IPS-20b (cell line): Measurements from ENCODE around the gene SLC43A2.

Source experiments
- H3K27ac ChIP-seq: one replicate; pipeline ENCODE4 v1.5.1; 2013; ENCODE audit warnings: low read length
- H3K27me3 ChIP-seq: 2 replicates; pipeline ENCODE4 v1.6.1; 2013; ENCODE audit warnings: mild to moderate bottlenecking, low read length, inconsistent platforms; ENCODE audit not compliant: insufficient read depth
- H3K36me3 ChIP-seq: 2 replicates; pipeline ENCODE4 v1.6.1; 2013; ENCODE audit warnings: low read depth, mild to moderate bottlenecking, inconsistent platforms, low read length, moderate library complexity; ENCODE audit not compliant: insufficient read depth
- H3K4me1 ChIP-seq: 2 replicates; pipeline ENCODE4 v1.6.1; 2013; ENCODE audit warnings: mild to moderate bottlenecking, control low read depth, inconsistent platforms, low read length, moderate library complexity; ENCODE audit not compliant: insufficient read depth
- H3K4me3 ChIP-seq: 2 replicates; pipeline ENCODE4 v1.5.1; 2013; ENCODE audit warnings: mild to moderate bottlenecking, low read length, inconsistent platforms
- H3K9ac ChIP-seq: 2 replicates; pipeline ENCODE4 v1.6.1; 2013; ENCODE audit warnings: low read depth, mild to moderate bottlenecking, inconsistent platforms, low read length, moderate library complexity
- H3K9me3 ChIP-seq: 2 replicates; pipeline ENCODE4 v1.6.1; 2013; ENCODE audit warnings: mild to moderate bottlenecking, low read depth, low read length, inconsistent platforms; ENCODE audit not compliant: insufficient read depth

The SLC43A2 gene

DNA sequence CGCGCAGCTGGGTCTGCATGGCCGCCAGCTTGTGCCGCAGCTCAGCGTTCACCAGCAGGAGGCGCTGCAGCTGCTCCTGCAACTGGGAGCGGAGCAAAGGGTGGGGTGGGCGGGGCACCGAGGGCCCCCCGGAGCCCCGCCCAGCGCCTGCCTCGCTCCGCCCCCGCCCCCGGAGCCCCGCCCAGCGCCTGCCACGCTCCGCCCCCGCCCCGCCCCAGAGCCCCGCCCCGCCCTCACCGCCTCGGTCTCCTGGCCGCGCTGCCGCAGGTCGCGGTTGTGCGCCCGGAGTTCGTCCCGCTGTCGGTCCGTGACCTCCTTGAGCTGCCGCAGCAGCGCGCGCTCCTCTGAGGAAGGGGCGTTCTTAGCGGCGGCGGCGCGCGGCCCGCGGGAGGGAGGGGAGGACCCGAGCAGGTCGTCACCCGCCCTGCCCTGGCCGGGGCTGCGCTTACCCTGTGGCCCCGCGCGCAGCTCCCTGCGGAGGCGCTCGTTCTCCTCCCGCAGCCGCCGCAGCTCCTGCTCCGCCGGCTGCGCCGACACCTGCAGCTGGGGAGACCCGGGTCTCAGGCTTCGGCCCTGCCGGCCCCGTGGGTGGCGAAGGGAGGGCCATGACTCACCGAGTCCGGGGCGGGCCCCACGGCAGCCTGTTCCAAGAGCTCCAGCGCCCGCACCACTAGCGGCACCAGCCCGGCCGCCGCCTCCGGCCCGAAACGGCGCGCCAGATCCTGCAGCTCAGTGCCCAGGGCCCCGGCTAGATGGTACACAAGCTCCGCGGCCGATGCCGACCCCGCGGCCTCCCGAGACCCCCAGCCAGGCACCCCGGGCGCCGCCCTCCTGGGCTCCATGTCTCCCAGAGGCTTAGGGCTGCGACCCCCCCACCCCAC, 20.6 kb upstream of the SLC43A2 start:
- Histone ChIP-seq H3K27me3 (peaks cover 20% of the 10 kb centered on the region), H3K4me1 (peaks cover 6% of the 10 kb centered on the region), H3K9me3 (no peaks in the 10 kb centered on the region), H3K27ac (no peak overlapping the region), H3K9ac (no peak overlapping the region; the same call in 1 of the 2 replicates), H3K4me3 (peak overlapping the region; percentile 70), H3K36me3 (peaks cover 37% of the 10 kb centered on the region)

DNA sequence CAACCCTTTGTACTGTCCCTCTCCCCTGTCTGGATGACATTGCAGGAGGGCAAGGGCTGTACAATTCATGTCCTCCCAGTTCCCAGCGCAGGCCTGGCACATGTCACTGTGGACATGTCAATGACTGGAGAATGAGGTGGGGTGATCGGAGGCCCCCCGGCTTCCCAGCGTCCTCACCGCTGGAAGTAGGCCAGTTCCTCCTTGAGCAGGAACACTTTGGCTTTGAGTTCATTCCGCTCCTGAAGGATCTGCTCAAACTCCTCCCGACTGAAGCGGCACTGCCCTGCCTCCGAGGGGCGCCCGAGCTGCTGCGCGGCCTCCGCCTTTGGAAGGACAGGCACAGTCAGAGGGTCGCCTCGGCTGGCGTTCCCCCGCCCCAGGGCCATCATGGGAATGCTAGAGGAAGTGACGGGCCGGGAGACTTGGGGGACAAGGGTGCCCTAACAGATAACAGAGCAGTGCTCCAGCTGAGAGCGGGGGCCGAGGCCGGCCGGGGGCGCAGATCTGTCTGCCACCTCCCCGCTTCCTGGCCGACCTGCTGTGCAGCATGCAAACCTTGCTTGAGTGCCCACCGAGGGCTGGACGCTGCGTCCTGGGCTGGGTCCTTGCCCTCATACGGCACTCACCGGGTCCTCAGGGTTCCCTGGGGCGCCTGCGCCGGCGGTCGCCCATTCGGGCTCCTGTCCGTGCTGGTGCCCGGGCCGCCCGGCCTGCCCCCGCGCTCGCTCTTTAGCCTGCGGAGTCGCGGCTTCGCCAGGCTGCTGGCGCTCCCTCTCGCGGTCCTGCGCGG, 19.7 kb upstream of the SLC43A2 start:
- H3K27ac ChIP-seq, result no peak overlapping the region
- H3K4me3 ChIP-seq, result peak overlapping the region; percentile 70
- H3K9me3 ChIP-seq, result no peaks in the 10 kb centered on the region
- peaks cover 28% of the 10 kb centered on the region for H3K27me3 ChIP-seq
- peaks cover 9% of the 10 kb centered on the region for H3K4me1 ChIP-seq
- peak overlapping the region; percentile 41; the same call in 1 of the 2 replicates for H3K9ac ChIP-seq
- peaks cover 29% of the 10 kb centered on the region for H3K36me3 ChIP-seq

DNA sequence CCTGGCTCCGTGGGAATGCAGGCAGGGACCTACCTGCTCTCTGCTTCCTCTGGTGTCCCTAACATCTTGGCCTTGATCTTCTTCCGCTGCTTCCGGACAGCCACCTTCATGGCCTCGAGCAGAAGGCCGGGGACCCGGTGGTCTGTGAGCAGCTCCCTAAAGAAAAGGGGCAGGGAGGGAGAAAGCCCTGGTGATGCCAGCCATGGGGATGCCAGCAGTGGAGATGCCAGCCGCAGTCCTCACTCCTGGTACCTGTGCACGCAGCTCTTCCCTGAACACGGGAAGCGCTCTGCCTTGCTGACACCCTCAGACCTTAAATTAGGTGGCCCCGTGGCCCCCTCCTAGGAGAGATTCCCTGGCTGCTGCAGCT, 19.2 kb upstream of the SLC43A2 start:
- H3K27ac ChIP-seq, result no peak overlapping the region

GRCh38 chr17:1646199-1646875, 17.7 kb upstream of the SLC43A2 start:
- no peak overlapping the region for H3K9ac ChIP-seq
- peaks cover 28% of the 10 kb centered on the region for H3K27me3 ChIP-seq
- peaks cover 9% of the 10 kb centered on the region for H3K4me1 ChIP-seq
- no peak overlapping the region for H3K4me3 ChIP-seq
- H3K36me3 ChIP-seq, result peaks cover 9% of the 10 kb centered on the region
- no peak overlapping the region for H3K27ac ChIP-seq
- H3K9me3 ChIP-seq, result no peaks in the 10 kb centered on the region

More for the DNA sequence above, 19.2 kb upstream of the SLC43A2 start:
- H3K27me3 ChIP-seq, result peaks cover 28% of the 10 kb centered on the region
- H3K9me3 ChIP-seq, result no peaks in the 10 kb centered on the region
- peak overlapping the region; percentile 70; the same call in 1 of the 2 replicates for H3K4me3 ChIP-seq
- H3K4me1 ChIP-seq, result peaks cover 9% of the 10 kb centered on the region
- peaks cover 23% of the 10 kb centered on the region for H3K36me3 ChIP-seq
- H3K9ac ChIP-seq, result no peak overlapping the region

GRCh38 chr17:1645207-1646171, 16.9 kb upstream of the SLC43A2 start, which contains the start of gene SCARF1:
Gene SCARF1, minus strand, starts transcription at chr17:1645732. Its CDS starts 35 bp downstream, at chr17:1645697.
- Histone ChIP-seq H3K36me3 (peaks cover under 1% of the 10 kb centered on the region; the same call in 1 of the 2 replicates), H3K9ac (no peak within 1 kb of the TSS), H3K27ac (no peak within 1 kb of the TSS), H3K4me3 (no peak within 1 kb of the TSS), H3K27me3 (peaks cover 28% of the 10 kb centered on the region), H3K4me1 (peaks cover 9% of the 10 kb centered on the region), H3K9me3 (no peaks in the 10 kb centered on the region)

DNA sequence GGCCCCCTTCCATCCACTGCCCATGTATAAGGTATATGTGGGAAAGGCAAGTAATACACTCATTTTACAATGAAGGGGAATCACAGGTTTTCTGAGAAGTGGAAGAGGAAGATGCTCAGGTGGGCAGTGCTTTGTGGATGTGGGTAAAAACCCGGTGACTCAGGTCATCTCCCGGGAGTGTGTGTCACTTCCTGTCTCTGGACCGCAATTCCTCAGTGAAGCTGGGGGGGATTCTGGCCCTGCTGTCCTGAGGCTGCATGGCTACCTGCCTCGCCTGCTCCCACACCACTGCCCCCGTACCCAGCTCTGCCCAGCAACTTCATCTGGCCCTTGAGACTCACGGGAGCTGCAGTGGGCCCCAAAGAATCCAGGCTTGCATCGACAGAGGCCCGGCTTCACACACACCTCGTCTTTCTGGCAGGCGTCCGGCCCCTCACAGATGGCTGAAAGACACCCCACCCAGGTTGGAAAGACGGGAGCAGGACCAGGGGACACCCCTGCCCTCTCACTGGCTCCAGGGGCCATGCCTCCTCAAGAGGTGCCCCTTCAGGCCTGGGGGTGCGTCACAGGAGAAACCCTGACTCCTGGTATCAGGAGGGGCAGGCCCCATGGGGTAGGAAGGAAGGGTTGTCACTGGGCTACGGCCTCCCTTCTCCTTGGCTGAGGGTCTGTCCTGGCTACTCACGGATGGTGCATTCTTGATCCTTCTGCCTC, 16.0 kb upstream of the SLC43A2 start:
- Histone ChIP-seq H3K27me3 (peaks cover 28% of the 10 kb centered on the region), H3K36me3 (no peaks in the 10 kb centered on the region), H3K4me3 (no peak overlapping the region), H3K9ac (no peak overlapping the region), H3K27ac (no peak overlapping the region), H3K9me3 (no peaks in the 10 kb centered on the region), H3K4me1 (peaks cover 4% of the 10 kb centered on the region; the same call in 1 of the 2 replicates)

- Histone ChIP-seq H3K9me3 (no peaks in the 10 kb centered on the region), H3K36me3 (no peaks in the 10 kb centered on the region), H3K27me3 (peaks cover 28% of the 10 kb centered on the region), H3K4me3 (peak overlapping the region; percentile 57; the same call in 1 of the 2 replicates), H3K4me1 (peaks cover 4% of the 10 kb centered on the region; the same call in 1 of the 2 replicates), H3K27ac (no peak overlapping the region), H3K9ac (no peak overlapping the region)
These were observed 15.4 kb upstream of the SLC43A2 start for GRCh38 chr17:1643999-1644492.

- H3K9me3 ChIP-seq, result no peaks in the 10 kb centered on the region
- H3K27ac ChIP-seq, result no peak overlapping the region
- peak overlapping the region; percentile 57; the same call in 1 of the 2 replicates for H3K4me3 ChIP-seq
- H3K36me3 ChIP-seq, result no peaks in the 10 kb centered on the region
- peaks cover 4% of the 10 kb centered on the region; the same call in 1 of the 2 replicates for H3K4me1 ChIP-seq
- no peak overlapping the region for H3K9ac ChIP-seq
- H3K27me3 ChIP-seq, result peaks cover 28% of the 10 kb centered on the region
These were observed 14.8 kb upstream of the SLC43A2 start for GRCh38 chr17:1643293-1643998.

DNA sequence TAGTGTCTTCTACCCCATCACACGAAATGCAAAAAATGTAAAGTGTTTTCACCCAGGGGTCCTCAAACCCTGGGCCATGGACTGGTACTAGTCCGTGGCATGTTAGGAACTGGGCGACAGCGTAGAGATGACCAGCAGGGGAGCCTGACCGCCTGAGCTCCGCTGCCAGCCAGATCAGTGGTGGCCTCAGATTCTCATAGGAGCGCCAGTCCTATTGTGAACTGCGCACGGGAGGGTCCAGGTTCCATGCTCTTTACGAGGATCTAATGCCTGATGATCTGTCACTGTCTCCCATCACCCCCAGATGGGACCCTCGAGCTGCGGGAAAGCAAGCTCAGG, 12.4 kb upstream of the SLC43A2 start:
- peaks cover 7% of the 10 kb centered on the region; the same call in 1 of the 2 replicates for H3K4me1 ChIP-seq
- peaks cover 19% of the 10 kb centered on the region for H3K27me3 ChIP-seq
- H3K4me3 ChIP-seq, result no peak overlapping the region
- no peaks in the 10 kb centered on the region for H3K36me3 ChIP-seq
- no peak overlapping the region for H3K9ac ChIP-seq
- H3K9me3 ChIP-seq, result no peaks in the 10 kb centered on the region
- H3K27ac ChIP-seq, result no peak overlapping the region
